ENCODE data around the gene PRPF40B. TPM values are rescaled to one million over a fixed set of nuclear protein-coding genes. Genes with fewer than 3 reads are reported as not detected.

The PRPF40B gene
- total RNA-seq, 6 experiments from 2014 or later, result 4.7 to 8.2 (median 6.3) TPM

DNA sequence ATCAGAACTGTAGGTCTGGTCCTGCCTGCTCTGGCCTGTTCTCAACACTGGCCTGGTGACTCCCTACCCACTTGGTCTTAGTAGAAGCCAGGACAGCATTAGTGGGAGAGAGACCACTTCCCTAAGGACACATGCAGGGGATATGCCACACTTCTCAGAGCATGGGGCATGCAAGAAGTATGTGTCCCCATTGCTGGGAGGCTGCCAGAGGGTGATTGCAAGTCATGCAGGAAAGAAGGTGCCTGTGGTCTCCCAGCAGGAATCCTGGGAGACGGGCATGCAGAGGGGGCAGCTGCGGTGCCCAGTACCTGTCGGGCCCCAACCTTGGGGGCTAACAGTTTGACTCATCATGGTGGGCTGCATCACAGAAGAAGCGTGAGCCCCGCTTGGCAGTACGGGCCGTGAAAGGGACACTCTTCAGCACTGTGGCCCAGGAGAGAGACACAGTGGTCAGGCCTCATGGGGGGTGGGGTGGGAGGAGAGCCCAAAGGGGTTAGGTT is 23.0 kb downstream of the PRPF40B start:
- no peak for DNase-seq
- no peaks in the 10 kb centered on the region for H3K27me3 ChIP-seq
- WGBS (ENCODE audit: insufficient coverage, low coverage, low lambda C conversion rate, missing lambda C conversion rate), result 95% methylated on average over 4 of the region's 7 CpGs
- peaks cover 0 to 12% (median 6%) of the 10 kb centered on the region in 4 donors for H3K4me1 ChIP-seq
- H3K27ac ChIP-seq, result no peak overlapping the region
- no peak overlapping the region for H3K4me3 ChIP-seq
- TF ChIP-seq CTCF (IDR thresholded peaks at IDR 0.05), result no peak
- no peak for TF ChIP-seq POLR2A (IDR thresholded peaks at IDR 0.05)
- H3K36me3 ChIP-seq, result peaks cover 0 to 15% (median 3%) of the 10 kb centered on the region in 4 donors
- no peak for ATAC-seq
- intact Hi-C loops (cut with DNase I), result no loop called here
- H3K9me3 ChIP-seq, result no peaks in the 10 kb centered on the region

GRCh38 chr12:49646871-49647654 is 23.7 kb downstream of the PRPF40B start:
- intact Hi-C loops (cut with DNase I), result no loop called here
- no peaks in the 10 kb centered on the region for H3K9me3 ChIP-seq
- ATAC-seq (no peak), DNase-seq (no peak)
- no peaks in the 10 kb centered on the region for H3K27me3 ChIP-seq
- H3K27ac ChIP-seq, result no peak overlapping the region
- H3K4me3 ChIP-seq, result no peak overlapping the region
- TF ChIP-seq CTCF (IDR thresholded peaks at IDR 0.05), result no peak
- no peak for TF ChIP-seq POLR2A (IDR thresholded peaks at IDR 0.05)
- H3K36me3 ChIP-seq, result peaks cover 0 to 15% (median 3%) of the 10 kb centered on the region in 4 donors
- peaks cover 0 to 12% (median 6%) of the 10 kb centered on the region in 4 donors for H3K4me1 ChIP-seq
- 77% methylated on average over 7 of the region's 12 CpGs for WGBS (ENCODE audit: insufficient coverage, low coverage, low lambda C conversion rate, missing lambda C conversion rate)

DNA sequence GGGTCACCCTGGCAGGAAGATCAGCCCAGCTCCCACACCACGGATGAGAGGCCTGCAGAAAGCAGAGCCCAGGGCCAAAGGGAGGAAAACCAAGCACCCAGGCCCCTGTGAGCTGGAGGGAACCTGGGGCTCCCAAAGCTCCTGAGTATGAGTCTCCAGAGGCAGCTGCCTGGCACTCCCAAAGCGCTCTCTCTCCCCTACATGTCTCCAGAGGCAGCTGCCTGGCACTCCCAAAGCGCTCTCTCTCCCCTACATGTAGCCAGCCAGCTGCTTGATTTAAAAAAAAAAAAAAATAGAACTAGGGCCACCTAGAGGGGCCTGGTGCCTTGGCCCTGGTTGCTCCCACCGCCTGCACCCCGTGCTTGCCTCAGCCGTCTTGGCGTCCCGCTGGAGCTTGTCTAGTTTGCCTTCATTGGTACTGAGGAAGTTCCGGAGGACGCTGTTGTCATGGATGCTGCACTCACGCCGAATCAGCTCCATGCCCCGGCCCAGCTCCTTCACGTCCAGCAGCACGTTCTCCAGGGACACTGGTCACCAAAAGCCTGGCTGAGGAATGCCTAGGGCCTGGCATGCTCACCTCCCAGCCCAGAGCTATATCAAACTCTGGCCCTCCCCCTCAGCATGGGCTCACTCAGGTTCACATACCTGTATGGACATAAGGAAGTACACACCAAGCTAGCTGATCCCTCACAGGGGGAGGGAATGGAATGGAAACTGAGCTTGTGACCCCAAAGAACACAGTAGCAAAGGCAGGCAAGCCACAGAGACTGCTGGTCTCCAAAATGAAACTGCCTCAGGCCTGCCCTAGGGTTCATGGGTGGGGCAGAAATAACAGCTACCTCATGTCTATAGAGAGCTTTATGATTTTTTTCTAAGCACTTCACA is 24.7 kb downstream of the PRPF40B start:
- Histone ChIP-seq H3K36me3 (peaks cover 0 to 8% (median 2%) of the 10 kb centered on the region in 4 donors), H3K4me1 (peaks cover 0 to 12% (median 6%) of the 10 kb centered on the region in 4 donors), H3K4me3 (no peak overlapping the region), H3K27me3 (no peaks in the 10 kb centered on the region), H3K27ac (no peak overlapping the region), H3K9me3 (no peaks in the 10 kb centered on the region)
- TF ChIP-seq POLR2A (IDR thresholded peaks at IDR 0.05) (no peak), CTCF (IDR thresholded peaks at IDR 0.05) (no peak)
- no peak for DNase-seq
- WGBS (ENCODE audit: insufficient coverage, low coverage, low lambda C conversion rate, missing lambda C conversion rate), result 77% methylated on average over 11 of the region's 15 CpGs
- intact Hi-C loops (cut with DNase I), result no loop called here
- no peak for ATAC-seq

DNA sequence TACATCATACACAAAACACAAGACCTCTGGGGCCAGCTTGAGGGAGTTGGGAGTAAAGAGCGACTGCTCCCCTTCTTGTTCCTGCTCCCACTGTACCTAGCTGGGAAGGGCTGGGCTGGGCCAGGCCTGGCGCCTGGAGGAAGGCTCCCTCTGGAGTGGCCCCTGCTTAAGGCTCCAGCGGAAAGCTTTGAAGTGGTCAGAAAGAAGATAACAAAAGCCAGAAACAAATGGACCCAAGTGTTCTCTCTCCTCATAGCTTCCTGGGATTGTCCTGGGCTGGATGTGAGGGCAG is 25.3 kb downstream of the PRPF40B start:
- Histone ChIP-seq H3K9me3 (no peaks in the 10 kb centered on the region), H3K4me1 (peaks cover 0 to 12% (median 6%) of the 10 kb centered on the region in 4 donors), H3K36me3 (peaks cover 0 to 8% (median 2%) of the 10 kb centered on the region in 4 donors), H3K27me3 (no peaks in the 10 kb centered on the region), H3K27ac (no peak overlapping the region), H3K4me3 (no peak overlapping the region)
- DNase-seq (no peak), ATAC-seq (no peak)
- intact Hi-C loops (cut with DNase I), result no loop called here
- WGBS (ENCODE audit: insufficient coverage, low coverage, low lambda C conversion rate, missing lambda C conversion rate), result 80% methylated on average over 1 of the region's 3 CpGs
- TF ChIP-seq POLR2A (IDR thresholded peaks at IDR 0.05), result no peak
- no peak for TF ChIP-seq CTCF (IDR thresholded peaks at IDR 0.05)

Measured in right lobe of liver (tissue), 6 donors.